ENCODE data around the gene ZNF195.
"Not testable (repeated sequence)": the region's sequence is repeated elsewhere in the genome, so short reads cannot be mapped to it uniquely, and the experiment has no call there.

The ZNF195 gene

DNA sequence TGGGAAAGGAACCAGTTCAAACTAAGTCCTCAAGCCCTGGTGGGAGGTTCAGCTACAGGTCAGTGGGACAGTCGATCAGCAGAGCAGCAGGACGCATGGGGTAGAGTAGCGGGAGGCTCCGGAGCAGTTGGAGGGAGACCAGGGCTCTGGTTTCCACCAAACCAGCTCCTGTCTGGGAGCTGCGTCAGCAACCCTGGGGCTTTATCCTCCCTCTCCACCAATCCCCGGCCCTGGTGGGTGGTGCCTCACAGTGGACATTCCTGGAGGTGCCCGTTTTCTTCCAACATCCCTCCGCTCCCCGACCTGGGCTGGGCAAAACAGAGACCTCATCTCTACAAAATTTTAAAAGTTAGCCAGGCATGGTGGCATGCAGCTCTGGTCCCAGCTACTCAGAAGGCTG is 32.4 kb downstream of the ZNF195 start:
- no peak for DNase-seq

DNA sequence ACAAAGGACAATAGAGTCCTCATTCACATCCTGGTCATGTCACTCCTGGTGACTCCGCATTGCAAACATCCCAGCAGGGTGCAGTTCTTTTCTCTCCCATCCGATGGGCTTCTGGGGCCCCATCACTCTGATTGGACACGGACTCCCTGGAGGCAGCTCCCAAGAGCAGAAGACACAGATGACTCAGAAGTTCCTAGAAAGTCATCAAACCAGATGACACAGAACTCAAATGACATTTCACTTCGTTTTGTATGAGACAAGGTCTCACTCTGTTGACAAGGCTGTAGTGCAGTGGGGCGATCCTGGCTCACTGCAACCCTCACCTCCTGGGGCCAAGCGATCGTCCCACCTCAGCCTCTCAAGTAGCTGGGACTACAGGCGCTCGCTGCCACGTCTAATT is 33.2 kb downstream of the ZNF195 start:
- no peak for DNase-seq

- DNase-seq, result no peak
Measured at GRCh38 chr11:3344327-3345174, 34.4 kb downstream of the ZNF195 start.

GRCh38 chr11:3342709-3343108 is 36.2 kb downstream of the ZNF195 start:
- DNase-seq, result no peak

GRCh38 chr11:3341298-3341697 is 37.6 kb downstream of the ZNF195 start:
- peak; percentile 36 to 59 for DNase-seq

GRCh38 chr11:3340025-3340424 is 38.9 kb downstream of the ZNF195 start:
- DNase-seq, result no peak

- DNase-seq, result no peak
Measured at GRCh38 chr11:3339340-3339624, 39.7 kb downstream of the ZNF195 start.

- DNase-seq, result no peak
Measured at GRCh38 chr11:3338569-3339339, 40.2 kb downstream of the ZNF195 start.

DNA sequence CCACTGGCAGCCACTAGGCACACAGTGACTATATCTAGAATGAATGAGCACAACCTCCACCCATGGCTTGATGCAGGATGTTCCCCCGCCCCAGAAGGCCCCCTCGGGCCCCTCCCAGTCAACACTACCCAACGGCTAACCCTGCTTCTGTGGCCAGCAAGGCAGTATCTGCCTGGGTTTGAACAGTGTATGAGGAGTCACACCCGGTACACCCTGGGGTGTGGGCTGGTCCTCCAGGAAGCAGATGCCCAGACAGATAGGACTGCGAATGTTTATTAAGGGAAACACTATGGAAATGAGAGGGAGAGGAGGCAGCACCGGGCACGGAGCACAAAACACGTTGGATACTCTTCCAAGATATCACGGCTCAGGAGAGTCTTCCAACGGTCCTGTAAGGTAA is 42.5 kb downstream of the ZNF195 start:
- not testable (repeated sequence) for DNase-seq

DNA sequence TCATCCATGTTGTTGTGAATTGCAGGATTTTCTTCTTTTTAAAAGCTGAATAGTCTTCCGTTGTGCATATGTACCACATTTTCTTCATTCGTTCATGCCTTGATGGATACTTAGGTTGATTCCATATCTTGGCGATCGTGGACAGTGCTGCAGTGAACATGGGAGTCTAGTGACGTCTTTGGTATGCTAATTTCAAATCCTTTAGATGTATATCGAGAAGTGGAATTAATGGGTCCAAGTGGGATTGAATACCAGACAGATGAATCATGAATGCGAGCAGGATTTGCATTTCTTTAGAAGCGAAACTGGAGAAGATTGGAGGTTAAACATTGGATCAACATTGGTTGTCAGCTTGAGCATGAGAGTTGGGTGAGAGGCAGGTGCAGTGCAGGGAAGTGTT is 45.8 kb downstream of the ZNF195 start:
- DNase-seq, result not testable (repeated sequence)

DNA sequence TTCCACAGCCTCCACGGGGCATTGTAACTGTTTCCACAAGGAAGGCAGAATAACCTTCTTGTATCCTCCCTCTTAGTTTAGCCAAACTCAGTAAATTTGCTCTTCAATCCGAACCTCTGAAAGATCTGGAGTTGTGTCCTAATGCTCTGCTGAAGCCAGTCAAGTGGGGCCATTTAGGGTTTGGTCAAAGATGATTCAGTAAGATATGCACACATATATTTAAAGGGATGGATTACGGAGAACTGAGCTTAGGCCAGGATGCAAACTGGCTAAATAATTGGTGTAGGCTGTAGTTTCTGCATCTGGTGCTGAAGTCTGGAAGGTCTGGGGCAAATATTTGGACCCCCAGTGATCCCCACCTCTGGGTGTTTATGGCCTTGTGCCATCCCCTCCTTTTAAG is 47.9 kb downstream of the ZNF195 start:
- DNase-seq, result not testable (repeated sequence)

GRCh38 chr11:3330064-3330463 is 48.9 kb downstream of the ZNF195 start:
- not testable (repeated sequence) for DNase-seq

- not testable (repeated sequence) for DNase-seq
Measured at GRCh38 chr11:3328503-3328902, 50.4 kb downstream of the ZNF195 start.

DNA sequence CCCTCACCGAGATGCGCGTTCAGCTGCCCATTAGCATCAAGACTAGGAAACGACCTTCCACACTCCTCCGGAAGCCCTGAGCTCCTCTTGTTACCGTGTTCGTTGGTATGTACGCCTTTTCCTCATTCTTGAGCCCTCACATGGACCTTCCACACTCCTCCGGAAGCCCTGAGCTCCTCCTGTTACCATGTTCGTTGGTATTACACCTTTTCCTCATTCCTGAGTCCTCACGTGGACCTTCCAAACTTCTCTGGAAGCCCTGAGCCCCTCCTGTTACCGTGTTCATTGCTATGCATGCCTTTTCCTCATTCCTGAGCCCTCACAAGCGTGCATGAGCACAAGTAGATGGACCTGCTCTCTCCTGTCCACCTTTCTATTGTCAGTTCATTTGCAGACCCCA is 52.5 kb downstream of the ZNF195 start:
- not testable (repeated sequence) for DNase-seq

GRCh38 chr11:3324724-3325123 is 54.2 kb downstream of the ZNF195 start:
- peak in 1 of 2 donors; percentile 9 for DNase-seq

Measured in CD4-positive, alpha-beta T cell treated with Interleukin-4 for 1 hour (primary cell).